ENCODE measurements around the gene PRR5L.

Gene PRR5L

DNA sequence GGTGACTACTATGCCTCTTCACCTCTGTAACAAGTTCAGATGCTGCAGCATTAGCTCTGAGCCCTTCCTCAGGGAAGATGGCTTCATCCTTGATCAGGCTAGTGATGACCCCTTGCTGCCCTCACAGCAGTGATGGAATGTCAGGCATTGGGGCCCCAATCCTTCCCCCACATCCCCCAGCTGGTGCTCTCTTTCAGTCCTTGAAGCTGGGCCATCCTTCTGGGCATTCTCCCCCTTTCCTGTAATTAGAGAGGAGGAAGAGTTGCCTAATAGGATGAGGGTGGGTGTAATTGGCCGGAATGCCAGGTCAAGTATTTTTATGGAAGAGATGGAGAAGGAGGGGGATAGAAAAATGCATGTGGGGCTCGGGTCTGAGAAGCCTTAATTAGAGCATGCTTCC, 151.4 kb downstream of the PRR5L start:
- DNase-seq, result no peak

DNA sequence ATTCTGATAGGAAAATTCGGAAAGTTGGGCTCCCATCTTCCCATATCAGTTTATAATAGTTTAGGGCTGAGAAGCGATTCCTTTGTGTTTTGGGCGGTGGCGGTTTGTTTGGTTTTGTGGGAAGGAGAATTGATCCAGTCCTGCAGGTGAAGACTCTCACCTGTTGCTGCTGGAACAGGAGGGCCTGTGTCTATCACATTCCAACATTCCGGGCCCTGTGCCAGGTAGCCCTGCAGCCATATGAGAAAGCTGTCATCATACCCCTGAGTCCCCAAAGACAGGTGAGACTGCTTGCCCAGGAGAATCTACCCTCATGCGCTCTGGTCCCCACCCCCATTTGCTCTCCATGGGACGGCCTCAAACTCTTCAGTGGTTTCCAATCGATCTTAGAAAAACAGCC, 151.9 kb downstream of the PRR5L start:
- DNase-seq, result no peak

DNA sequence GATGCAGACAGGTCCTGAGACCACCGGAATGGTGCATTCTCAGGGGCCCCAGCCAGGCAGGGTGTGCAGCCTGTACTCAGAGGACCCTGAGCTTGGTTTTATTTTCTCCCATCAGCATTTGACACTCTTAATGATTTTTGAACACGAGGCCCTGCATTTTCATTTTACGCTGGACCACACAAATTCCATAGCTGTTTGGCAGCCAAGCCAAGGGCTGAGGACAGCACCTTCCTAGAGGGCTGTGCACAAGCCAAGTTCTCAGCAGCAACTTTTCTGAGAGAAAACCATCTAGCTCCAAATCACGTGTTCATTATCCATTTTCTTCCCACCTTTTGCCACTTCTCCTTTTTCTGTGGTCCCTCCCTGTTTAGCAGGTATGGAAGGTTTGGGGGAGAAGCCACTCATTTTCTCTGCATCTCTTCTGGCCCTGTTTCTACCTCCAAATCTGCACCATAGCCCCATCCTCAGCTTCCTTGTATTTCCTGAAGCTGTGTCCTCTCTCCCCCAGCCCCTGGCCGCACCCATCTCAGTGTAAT, 153.5 kb downstream of the PRR5L start:
- DNase-seq, result no peak

DNA sequence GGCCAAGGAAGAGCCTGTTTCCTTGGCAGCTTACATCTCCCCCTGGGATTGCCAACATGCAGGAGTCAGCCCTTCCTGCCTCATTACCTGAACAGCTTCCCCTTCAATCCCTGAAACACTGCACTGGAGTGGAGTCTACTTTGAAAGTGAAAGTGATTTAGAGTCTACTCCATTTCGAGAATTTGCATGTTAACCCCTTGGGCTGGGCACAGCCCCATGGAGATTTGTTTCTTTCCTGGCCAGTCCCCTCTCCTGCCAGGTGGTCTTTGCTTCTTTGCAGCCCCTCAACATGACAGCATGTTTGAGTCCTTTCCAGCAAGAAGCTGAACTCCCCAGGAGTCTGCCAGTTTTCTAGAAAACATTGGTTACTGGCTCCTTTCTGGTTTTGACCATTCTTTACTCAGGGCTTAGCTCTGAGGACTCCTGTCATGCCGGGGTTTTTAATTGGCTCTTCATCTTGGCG, 154.1 kb downstream of the PRR5L start:
- no peak for DNase-seq

DNA sequence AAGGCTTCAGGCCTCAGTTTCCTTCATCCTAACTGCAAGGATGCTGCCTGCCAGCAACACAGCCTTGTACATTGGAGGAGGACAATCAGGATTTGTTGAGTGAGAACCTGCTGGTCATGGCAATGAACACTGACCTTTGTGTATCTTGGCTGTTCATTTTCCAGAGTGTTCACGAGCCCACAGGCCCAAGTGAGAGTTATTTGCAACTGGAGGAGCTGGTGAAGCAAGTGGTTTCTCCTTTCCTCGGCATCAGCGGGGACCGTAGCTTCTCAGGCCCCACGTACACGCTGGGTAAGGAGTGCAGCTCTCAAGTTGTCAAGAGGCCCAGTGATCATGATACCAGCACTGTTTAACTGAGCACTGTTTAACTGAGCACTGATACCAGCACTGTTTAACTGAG, 155.0 kb downstream of the PRR5L start:
- no peak for DNase-seq

DNA sequence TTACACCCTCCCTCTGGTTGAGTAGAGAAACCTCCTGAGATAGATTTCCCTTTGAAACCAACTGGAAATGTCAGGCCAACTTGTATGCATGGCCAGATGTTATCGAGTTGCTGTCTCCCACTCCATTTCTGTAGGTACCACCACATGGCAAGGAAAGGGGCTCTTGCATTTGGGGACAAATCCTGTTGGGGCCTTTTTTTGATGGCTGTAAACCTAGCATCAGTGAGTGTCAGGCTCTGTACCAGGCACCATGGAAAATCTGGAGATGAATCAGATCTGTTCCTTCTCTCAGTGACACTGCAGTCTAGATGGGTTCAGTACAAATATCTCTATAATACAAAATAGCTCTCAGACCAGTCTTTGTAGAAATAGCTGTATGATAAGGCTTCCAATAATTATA, 155.6 kb downstream of the PRR5L start:
- no peak for DNase-seq

DNA sequence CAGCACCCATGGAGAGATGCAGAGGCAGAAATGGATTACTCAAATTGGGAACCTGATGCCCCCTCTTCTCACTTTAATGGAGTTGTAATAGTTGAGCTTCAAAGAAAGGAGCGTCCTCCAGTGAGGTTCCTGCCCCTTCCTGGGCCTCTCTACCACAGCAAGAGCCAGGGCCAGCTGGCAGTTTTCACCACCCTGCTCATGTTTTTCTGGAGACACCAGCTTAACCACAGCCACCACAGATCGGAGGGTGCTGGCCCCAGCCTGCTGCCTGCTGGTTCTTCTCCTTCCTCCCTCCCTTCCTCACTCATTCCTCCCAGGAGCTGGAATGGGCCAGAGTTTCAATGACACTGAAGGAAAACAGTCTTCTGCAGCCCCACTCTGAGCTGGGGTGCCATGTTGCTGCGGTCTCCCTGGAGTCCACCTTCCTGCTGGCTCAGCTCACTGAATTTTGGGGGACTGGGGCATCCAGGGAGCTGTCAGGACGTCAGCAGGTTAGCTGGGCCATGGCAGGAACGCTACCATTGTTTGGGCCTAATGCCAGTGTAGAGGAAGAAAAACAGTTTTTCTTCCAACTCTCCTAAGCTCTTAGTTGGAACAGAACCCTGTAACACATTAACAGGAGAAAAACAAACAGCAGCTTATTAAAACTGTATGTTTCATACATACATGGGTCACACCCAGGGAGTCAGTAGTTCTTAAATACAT, 156.3 kb downstream of the PRR5L start:
- DNase-seq, result peak; percentile 41

DNA sequence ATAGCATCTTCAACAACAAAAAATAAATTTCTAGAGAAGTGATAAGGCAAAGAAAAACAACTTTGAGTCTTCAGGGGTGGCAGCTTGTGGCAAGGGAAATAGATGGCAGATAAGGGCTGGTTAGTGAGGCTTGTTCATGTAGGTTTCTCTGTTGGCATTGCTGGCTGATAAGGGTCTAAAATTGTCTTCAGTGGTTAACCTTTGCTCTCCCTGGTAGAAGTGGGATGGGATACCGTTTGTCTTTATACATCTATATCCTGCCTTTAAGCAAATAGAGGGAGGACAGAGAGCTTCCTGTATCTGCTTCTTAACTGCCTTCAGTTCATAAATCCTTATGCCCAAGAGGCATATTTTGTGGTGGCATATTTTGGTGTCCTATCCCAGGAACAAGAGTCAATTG, 156.9 kb downstream of the PRR5L start:
- peak; percentile 17 for DNase-seq

DNA sequence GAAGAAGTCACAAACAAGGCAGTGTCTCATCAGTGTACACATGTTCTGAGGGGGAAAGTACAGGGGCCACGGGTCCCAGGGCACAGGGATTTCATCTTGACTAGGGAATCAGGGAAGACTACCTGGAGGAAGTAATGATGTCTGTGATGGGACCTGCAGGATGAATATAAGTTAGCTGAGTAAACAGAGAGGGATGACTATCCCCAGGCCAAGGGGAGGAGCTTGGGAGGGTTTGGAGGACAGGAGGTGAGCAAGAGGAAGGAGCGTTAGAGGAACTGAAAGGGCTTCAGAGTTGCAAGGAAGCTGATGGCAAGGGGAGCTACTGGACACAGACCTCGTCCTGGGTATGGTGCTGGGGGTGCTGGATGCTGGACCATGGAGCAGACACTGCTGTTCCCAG, 157.6 kb downstream of the PRR5L start:
- no peak for DNase-seq

DNA sequence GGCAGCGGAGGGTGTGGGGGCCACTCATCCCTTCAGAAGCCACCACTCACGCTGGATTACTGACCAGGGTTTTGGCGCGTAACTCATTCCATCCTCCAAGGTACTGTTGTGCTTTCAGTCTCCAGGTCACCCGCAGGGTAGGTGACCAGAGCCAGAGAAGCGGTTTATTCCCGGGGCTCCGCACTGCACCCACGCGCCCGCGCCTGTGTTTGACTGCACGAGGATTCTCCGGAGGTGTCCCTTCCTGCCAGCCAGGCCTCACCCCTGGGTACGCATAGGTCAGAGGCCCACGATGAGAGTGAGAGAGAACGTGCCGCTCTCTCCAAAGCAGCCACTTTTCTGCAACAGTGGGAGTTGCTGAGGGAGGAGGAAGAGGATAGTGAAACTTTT, 158.5 kb downstream of the PRR5L start:
- no peak for DNase-seq

DNA sequence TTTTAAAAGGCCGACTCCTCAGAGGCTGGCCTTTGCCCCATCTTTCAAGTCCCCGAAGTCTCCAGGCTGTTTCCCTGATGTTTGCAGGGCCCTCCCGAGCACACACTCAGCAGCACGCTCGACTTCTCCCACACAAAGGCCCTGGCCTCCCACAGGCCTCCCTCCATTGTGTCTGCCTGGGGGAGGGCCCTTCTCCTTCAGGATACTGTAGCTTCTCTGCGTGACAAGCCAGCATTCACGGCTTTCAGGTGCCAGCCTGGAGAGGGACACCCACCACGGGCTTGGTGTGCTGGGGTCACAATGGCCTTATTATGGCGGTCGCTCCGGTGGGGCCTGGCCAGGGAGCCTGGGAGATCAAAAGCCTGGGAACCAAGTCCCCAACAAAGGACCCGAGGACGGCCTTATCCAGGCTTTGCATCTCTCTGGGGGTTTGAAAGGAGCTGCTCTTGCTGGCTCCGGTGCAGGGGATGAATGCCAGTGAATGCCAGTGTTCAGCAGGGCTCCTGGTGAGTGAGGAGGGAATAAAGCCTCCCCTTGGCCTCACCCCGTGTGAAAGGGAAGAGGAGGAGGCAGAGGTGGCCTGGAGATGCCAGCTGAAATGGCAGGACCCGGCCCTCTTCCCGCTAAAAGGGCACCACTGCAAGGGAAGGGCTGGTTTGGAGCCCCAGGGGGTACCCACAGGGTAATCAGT, 159.0 kb downstream of the PRR5L start:
- no peak for DNase-seq

DNA sequence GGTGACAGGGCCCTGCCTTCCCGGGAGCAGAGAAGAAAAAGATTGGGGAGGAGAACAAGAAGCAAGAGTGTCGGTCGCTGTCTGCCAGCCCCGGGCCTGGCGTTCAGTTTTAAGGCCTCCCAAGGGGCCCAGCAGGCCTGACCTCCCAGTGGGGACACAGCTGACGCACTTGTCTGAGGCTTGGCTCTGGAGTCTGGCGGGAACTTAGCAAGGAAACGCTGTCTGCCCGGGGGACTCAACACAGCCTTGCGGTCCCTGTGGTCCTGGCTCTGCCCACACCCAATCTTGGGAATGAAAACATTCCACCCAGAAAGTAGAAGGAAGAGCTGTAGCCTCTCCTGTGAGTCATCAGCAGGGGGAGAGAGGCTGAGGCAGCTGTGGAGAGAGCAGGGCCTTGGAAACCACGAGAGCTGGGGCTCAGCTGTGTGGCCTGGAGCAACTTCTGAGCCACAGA, 159.6 kb downstream of the PRR5L start:
- no peak for DNase-seq

DNA sequence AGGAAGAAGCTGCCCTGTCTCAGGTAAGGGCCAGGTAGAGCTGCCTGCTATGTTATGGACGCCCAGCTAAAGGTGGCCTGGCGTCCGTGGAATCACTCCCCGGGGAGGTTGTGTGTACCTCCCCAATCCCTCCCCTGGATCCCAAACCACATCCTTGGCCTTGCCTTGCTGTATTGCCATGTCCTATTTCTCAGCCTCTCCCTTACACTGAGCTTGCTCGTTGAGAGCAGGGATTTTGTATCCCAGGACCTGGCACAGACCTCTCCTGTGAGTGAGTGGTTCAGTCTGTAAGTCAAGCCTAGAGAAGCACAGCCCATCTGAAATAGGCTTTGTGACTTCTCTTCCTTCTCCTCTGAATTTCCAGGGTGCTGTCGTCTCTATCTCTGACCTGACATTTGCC, 160.1 kb downstream of the PRR5L start:
- no peak for DNase-seq

DNA sequence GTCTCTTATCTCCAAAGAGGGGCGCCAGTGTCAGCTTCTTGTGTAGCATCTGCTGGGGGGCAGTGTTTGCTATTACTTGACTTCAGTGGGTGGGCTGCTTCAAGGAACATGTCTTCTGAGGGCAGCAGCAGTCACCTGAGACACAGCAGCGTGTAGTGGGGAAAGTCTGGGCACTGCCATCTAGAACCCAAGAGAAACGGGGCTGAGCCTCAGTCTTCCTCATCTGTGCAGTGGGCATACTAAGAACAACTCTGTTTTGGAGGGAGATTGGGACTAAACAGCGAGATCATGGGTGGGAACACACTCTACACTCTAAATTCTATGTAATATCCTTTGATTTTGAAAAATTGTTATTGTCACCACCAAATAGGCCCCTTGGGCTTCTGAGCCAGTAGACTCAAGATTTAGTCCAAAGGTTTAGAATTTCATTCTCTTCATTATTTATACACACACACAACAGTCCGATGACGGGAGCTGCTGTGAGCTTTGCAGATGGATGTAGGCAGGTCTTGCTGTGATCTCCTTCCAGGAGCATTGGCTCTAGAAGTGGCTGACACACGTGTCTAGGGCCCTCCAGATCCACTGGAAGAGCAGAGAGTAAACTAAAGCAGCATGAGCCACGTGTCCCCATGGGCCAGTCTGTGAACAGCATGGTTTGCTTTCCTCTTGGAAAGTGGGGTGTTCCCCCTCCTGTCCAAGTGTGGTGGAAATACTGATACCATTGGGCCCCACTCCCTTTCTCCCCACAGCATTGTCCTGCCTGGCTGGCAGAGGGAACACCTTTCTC, 162.2 kb downstream of the PRR5L start:
- DNase-seq, result no peak

DNA sequence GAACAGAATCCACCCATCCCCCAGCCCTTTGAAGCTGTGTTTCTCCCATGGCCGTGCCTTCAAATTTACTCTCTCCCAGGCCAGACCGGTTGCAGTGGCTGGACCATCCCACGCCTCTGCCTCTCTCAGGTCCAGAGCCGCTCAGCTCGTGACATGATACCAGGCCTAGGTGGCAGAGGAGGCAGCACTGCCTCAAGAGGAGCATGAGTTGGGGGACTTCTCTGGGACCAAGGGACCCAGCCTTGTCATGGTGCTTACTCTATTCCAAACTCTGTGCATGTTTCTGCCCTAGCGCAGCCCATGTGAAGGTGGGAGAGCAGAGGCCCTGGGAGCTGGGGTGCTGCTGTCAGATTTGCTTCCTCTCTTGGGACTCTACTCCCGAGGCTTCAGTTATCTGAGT, 163.0 kb downstream of the PRR5L start:
- DNase-seq, result no peak

DNA sequence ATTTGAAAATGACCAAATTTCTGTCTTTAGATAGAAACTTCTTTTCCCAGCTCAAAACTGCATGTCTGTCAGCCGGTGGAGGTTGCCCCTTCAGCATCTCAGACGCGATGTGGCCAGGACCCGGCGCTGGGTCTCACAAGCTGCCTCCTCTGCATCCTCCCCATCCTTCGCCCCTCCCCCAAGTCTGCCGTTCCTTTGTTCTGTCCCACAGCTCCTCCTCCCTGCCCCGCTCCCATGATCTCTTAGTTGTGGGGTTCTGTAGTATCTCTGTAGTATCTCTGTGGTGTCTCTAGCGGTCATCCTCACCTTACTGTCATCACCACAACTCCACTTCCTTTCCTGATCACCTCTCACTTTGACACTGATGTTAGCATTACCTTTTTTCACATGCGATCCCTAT, 164.1 kb downstream of the PRR5L start:
- peak; percentile 8 for DNase-seq

DNA sequence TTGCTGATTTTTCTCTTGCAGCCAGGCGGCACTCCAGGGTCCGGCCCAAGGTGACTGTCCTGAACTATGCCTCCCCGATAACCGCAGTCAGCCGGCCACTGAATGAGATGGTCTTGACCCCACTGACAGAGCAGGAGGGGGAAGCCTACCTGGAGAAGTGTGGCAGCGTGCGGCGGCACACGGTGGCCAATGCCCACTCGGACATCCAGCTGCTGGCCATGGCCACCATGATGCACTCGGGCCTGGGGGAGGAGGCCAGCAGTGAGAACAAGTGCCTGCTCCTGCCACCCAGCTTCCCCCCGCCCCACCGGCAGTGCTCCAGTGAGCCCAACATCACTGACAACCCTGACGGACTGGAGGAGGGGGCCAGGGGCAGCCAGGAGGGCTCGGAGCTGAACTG, 166.2 kb downstream of the PRR5L start:
- DNase-seq, result no peak

DNA sequence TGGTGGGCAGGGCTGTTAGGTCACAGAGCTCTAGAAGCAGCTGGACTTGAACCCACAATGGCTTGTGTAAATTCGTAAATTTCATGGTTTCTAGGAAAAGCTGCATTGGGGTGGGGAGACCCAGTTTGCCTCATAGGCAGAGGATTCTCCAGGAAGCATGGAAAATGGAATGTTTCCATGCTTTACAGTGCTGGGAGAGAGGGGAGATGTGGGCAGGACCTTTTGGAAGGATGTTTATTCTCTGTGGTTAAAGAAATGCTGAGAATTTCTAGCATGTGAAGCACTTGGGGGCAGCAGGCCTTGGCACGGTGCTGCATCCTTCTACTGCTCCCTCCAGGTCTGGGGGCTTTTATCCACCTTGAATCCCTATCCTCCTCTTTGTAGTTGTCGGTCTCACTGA, 167.7 kb downstream of the PRR5L start:
- DNase-seq, result no peak

DNA sequence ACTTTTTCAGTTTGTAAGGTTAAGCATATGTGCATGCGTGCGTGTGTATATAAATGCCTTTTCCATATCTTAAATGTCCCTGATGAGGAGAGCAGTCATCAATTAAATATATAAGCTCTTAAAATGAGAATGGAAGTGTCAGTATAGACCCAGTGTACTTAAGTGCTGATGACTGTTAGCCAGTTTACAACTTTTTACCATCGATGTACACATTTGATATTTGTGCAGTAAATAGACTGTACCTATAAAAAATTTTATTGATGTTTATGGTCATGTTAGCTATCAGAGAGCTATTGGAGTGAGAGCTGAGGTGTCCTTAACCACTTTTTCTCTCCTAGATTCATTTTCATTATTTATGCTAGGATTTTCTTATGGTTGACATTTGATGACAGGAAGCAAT, 168.6 kb downstream of the PRR5L start:
- no peak for DNase-seq

DNA sequence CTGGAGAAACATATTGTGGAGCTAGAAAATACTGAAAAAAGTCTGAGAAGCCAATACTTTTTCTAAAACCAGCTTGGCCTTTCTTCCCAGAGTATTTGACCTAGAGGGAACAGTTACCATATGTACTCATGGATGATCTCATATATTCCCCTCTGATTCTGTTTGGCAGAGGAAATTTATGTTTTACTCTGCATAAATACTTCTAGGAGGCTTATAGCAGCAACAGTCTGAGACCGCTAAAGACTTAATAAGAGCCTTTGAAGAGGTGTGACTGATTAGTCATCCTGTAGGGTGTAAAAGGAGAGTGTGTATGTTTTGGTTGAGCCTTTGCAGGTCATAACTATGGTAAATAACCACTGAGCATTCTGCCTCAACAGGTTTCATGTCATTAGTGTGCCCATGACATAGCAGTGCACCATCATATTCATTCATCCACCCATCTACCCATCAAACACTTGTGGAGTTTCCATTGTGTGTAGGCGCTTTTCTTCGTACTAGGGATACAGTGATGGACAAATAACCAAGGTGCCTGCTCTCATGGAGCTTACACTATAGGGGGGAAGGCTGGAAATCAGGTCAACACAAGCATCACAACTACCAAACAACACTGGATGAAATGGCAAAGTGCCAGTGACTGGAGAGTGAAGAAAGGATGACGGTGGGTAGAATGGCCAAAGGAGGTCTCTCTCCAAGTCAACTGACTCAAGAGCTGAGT, 169.5 kb downstream of the PRR5L start:
- no peak for DNase-seq

DNA sequence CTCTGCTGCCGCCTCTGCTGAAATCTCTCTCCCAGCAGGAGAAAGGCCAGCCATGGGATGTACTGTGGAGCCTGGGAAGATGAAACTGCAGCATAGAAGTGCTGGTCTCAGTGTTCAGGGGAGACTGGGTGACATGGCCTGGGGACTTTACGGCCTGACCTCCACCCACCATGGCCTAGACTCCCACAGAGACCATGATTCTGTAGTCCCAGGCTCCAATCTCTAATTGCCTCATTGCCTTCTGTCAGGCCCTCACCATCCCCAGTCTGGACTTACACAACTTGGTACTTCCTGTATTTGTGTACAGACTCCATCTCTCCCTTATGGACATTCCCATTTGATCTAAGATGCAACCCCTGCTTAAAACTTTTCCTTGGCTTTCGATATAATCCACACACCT, 170.9 kb downstream of the PRR5L start:
- no peak for DNase-seq

DNA sequence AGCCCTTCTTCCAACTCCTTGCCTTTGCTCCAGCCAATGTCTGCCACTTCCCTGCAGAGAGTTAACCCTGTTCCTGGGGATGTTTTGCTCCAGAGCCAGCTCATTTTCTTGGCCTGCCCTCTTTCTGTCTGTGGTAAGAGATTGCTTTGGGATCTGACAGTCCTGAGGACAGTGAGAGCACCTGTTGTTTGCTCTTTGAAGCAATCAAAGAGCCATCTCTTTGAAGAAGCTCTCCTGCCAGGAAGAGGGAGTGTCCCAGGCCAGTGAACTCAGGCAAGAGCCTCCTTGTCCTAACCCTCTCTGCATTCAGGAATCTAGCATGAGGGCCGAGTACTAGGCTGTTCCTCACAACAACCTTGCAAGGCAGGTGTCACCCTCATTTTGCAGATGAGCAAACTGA, 171.8 kb downstream of the PRR5L start:
- no peak for DNase-seq

DNA sequence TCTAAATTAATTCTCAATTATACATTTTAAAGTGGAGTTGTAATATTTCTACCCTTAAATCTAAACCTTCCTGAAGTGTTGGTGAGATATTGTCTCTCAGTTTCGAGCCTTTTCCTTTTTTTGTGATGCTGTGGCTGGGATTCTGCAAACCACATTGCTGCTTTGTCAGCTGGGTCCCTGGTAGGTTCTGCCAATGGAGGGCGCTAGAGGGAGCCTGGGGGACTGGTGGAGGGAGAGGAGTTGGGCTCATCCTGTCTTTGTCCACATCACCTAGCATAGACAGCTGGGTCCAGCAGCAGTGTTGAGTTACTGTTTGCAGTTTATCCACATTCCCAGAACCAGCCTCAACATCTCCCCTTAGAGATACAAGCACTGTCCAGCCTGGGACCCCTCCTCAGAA, 173.0 kb downstream of the PRR5L start:
- peak; percentile 26 for DNase-seq

All from CD4-positive, alpha-beta T cell treated with Interleukin-17A for 1 hour (primary cell).